Measurements from ENCODE around the gene HYAL2. TPM values are rescaled to one million over a fixed set of nuclear protein-coding genes. Genes with fewer than 3 reads are reported as not detected.

The HYAL2 gene
- total and polyA plus RNA-seq, 9 donors: 10.9 to 81.6 (median 41.2) TPM

DNA sequence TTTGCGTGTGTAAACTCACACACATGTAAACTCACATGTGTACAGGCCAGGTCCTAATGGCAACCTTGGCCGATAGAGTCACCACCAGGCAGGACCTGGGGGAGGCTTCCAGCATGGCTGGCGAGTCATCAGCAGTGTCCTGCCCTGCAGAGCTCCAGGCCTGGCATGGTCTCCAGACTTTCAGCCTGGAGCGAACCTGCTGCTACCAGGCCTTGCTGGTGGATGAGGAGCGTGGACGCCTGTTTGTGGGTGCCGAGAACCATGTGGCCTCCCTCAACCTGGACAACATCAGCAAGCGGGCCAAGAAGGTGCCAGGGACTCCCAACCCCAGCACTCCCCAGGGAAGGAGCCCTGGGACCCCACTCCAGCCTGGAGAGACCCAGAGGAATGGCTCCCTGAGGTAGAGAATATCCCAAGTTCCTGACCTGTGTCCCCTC, 52.5 kb downstream of the HYAL2 start:
- H3K27me3 ChIP-seq: no peaks in the 10 kb centered on the region
- no peaks in the 10 kb centered on the region for H3K9me3 ChIP-seq
- DNase-seq: peak in 3 of 5 donors; percentile 41 to 48 (median 41)
- WGBS, 3 donors: 76 to 86% (median 79%) methylated on average over 8 of the region's 8 CpGs
- TF ChIP-seq POLR2A (IDR thresholded peaks at IDR 0.05) (no peak), EP300 (IDR thresholded peaks at IDR 0.05) (no peak)
- TF ChIP-seq, protein P1, sequence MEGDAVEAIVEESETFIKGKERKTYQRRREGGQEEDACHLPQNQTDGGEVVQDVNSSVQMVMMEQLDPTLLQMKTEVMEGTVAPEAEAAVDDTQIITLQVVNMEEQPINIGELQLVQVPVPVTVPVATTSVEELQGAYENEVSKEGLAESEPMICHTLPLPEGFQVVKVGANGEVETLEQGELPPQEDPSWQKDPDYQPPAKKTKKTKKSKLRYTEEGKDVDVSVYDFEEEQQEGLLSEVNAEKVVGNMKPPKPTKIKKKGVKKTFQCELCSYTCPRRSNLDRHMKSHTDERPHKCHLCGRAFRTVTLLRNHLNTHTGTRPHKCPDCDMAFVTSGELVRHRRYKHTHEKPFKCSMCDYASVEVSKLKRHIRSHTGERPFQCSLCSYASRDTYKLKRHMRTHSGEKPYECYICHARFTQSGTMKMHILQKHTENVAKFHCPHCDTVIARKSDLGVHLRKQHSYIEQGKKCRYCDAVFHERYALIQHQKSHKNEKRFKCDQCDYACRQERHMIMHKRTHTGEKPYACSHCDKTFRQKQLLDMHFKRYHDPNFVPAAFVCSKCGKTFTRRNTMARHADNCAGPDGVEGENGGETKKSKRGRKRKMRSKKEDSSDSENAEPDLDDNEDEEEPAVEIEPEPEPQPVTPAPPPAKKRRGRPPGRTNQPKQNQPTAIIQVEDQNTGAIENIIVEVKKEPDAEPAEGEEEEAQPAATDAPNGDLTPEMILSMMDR (IDR thresholded peaks at IDR 0.05): no peak
- peaks cover 42% of the 10 kb centered on the region for H3K4me1 ChIP-seq (ENCODE audit: insufficient read depth)
- no peaks in the 10 kb centered on the region for H3K36me3 ChIP-seq
- H3K27ac ChIP-seq: peak overlapping the region; percentile 83 to 99
- peak overlapping the region; percentile 24 for H3K4me3 ChIP-seq
- intact Hi-C loops (cut with DNase I): loop anchor here (2.0 to 10.0 kb wide), 6 partner anchors 43 to 155 kb away; partner anchors contain the start of genes GNAT1 (in 4 of the 4), HYAL2 (in 1 of the 4) and TUSC2 (in 1 of the 4)

DNA sequence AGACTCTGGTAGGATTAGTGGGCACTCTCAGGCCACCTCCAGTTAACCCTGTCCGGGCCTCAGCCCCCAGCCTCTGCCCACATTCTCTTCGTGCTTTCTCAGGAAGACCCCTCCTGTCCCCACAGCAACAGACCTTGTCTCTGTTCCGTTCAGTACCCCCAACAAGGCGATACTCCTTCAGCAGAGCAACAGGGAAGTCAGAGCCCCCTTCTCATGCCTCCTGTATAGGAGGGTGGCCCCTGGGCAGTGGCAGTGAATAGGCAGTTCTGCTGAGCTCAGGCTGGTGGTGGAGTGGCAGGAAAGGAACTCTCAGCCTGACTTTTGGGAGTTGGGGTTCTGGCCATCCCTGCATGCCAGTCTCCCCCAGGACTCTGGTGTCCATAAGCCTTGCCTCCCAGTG, 53.1 kb downstream of the HYAL2 start:
- WGBS, 3 donors: 47 to 49% (median 48%) methylated on average over 4 of the region's 4 CpGs
- no peak for TF ChIP-seq POLR2A (IDR thresholded peaks at IDR 0.05)
- TF ChIP-seq, protein P1 (IDR thresholded peaks at IDR 0.05): no peak
- no peak for TF ChIP-seq EP300 (IDR thresholded peaks at IDR 0.05)
- Histone ChIP-seq H3K27me3 (no peaks in the 10 kb centered on the region), H3K4me1 (ENCODE audit: insufficient read depth) (peaks cover 44% of the 10 kb centered on the region), H3K27ac (peak overlapping the region; percentile 83 to 99), H3K36me3 (no peaks in the 10 kb centered on the region), H3K4me3 (peak overlapping the region; percentile 24), H3K9me3 (no peaks in the 10 kb centered on the region)
- peak in 1 of 5 donors; percentile 29 for DNase-seq
- intact Hi-C loops (cut with DNase I): loop anchor here in 1 of 4 donors (10.0 kb wide), 1 partner anchor 55 kb away; the partner anchor contains the start of genes HYAL2 and TUSC2

DNA sequence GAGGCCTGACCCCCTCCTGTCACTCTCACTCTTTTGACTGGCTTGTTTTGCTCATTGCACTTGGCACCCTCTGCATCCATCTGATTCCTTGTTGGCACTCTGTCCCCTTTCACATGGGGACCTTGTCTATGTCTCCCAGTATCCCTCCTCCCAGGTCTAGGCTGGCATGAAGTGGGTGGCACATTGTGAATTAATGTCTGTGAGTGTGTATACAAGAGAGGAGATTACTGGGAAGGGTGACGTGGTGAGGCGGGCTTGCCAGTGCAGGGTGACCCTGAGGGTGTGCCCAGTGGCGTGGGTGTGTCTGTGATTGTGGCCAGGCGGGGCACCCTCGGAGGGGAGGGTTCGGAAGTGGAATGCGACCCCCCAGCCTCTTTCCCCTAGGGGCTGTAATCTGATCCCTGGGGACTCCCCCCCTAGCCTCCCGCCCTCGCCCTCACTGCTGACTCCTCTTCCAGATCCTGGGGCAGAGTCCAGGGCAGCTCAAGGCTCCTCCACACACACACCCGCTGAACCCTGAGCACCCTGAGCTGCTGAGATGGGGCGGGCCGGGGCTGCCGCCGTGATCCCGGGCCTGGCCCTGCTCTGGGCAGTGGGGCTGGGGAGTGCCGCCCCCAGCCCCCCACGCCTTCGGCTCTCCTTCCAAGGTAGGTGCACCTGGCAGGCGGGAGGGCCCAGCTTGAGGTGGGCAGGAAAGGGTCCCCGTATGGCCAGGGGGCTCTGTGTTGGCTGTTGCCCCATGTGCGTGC, 53.7 kb downstream of the HYAL2 start, which contains the start of gene SEMA3B:
Gene SEMA3B, plus strand, starts transcription at position 445 of the 749 bp plus-strand sequence. Its CDS starts 94 bp downstream, at position 539.
- Histone ChIP-seq H3K4me1 (ENCODE audit: insufficient read depth) (peaks cover 44% of the 10 kb centered on the region), H3K27me3 (no peaks in the 10 kb centered on the region), H3K27ac (peak within 1 kb of the TSS; percentile 83 to 99), H3K4me3 (peak within 1 kb of the TSS; percentile 42), H3K36me3 (no peaks in the 10 kb centered on the region), H3K9me3 (no peaks in the 10 kb centered on the region)
- DNase-seq: peak; percentile 62 to 76 (median 74)
- WGBS, 3 donors: 6 to 18% (median 16%) methylated on average over 16 to 21 of the region's 21 CpGs
- intact Hi-C loops (cut with DNase I): loop anchor here in 1 of 4 donors (10.0 kb wide), 1 partner anchor 56 kb away; the partner anchor contains the start of genes HYAL2 and TUSC2
- TF ChIP-seq, protein P1 (IDR thresholded peaks at IDR 0.05): no peak
- TF ChIP-seq POLR2A (IDR thresholded peaks at IDR 0.05) (no peak), EP300 (IDR thresholded peaks at IDR 0.05) (no peak)

DNA sequence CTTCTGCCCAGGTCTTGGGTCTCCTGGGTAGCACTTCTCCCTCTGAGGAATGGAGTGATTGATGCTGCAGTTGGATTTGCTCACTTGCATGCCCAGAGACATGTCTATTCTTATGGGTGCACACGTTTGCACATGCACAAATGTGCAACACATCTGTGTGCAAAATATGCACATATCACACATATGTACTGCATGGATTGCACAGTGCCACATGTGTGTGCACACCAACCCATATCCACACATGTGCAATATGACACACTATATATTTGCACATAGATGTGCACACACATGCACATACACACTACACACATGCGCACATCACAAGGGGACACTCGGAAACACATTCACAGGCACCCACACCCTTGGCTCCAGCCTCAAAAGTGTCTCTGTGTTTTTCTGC, 54.3 kb downstream of the HYAL2 start:
- WGBS, 3 donors: 27 to 34% (median 34%) methylated on average over 3 of the region's 3 CpGs
- Histone ChIP-seq H3K9me3 (no peaks in the 10 kb centered on the region), H3K4me3 (peak overlapping the region; percentile 24), H3K27ac (peak overlapping the region in 1 of 2 donors; percentile 99), H3K4me1 (ENCODE audit: insufficient read depth) (peaks cover 47% of the 10 kb centered on the region), H3K36me3 (no peaks in the 10 kb centered on the region), H3K27me3 (no peaks in the 10 kb centered on the region)
- TF ChIP-seq POLR2A (IDR thresholded peaks at IDR 0.05) (no peak), EP300 (IDR thresholded peaks at IDR 0.05) (no peak)
- TF ChIP-seq, protein P1 (IDR thresholded peaks at IDR 0.05): no peak
- intact Hi-C loops (cut with DNase I): loop anchor here in 1 of 4 donors (10.0 kb wide), 1 partner anchor 57 kb away; the partner anchor contains the start of genes HYAL2 and TUSC2
- no peak for DNase-seq

Other genes starting within 250 kb of the HYAL2 start
- 100 to 1,000 TPM; 146 to 202 (median 165) TPM for gene RBM5, start 233.8 kb downstream of the HYAL2 start, total RNA-seq
- 100 to 1,000 TPM; 123 to 207 TPM for gene RBM5, start 233.8 kb downstream of the HYAL2 start, polyA plus RNA-seq
- gene SEMA3F, start 167.4 kb downstream of the HYAL2 start, total RNA-seq: 10 to 100 TPM in 2 of 7 donors, 1 to 10 TPM in 5; 1.9 to 31.5 (median 7.2) TPM
- gene SEMA3F, start 167.4 kb downstream of the HYAL2 start, polyA plus RNA-seq: 1 to 10 TPM; 3.5 to 8.3 TPM
- not detected for gene GNAT1, start 131.1 kb downstream of the HYAL2 start, total RNA-seq
- not detected for gene GNAT1, start 131.1 kb downstream of the HYAL2 start, polyA plus RNA-seq
- gene SLC38A3, start 117.5 kb downstream of the HYAL2 start, total RNA-seq: 10 to 100 TPM in 2 of 7 donors, 1 to 10 TPM in 5; 3.0 to 10.9 (median 8.3) TPM
- gene SLC38A3, start 117.5 kb downstream of the HYAL2 start, polyA plus RNA-seq: 1 to 10 TPM; 1.6 to 6.6 TPM
- gene GNAI2, start 86.5 kb downstream of the HYAL2 start, total RNA-seq: 100 to 1,000 TPM in 6 of 7 donors, 10 to 100 TPM in 1; 72.3 to 259 (median 212) TPM
- 100 to 1,000 TPM; 189 to 309 TPM for gene GNAI2, start 86.5 kb downstream of the HYAL2 start, polyA plus RNA-seq
- gene SEMA3B, start 53.6 kb downstream of the HYAL2 start, total RNA-seq: 100 to 1,000 TPM in 1 of 7 donors, 10 to 100 TPM in 6; 18.4 to 224 (median 51.9) TPM
- gene SEMA3B, start 53.6 kb downstream of the HYAL2 start, polyA plus RNA-seq: 10 to 100 TPM in 1 of 2 donors, 1 to 10 TPM in 1; 5.0 to 30.9 TPM
- 1 to 10 TPM in 2 of 7 donors, under 1 TPM in 3, not detected in 2; 0.42 to 1.4 (median 0.76) TPM for gene LSMEM2, start 43.7 kb downstream of the HYAL2 start, total RNA-seq
- gene LSMEM2, start 43.7 kb downstream of the HYAL2 start, polyA plus RNA-seq: 1 to 10 TPM in 1 of 2 donors, under 1 TPM in 1; 0.60 to 1.0 TPM
- gene IFRD2, start 30.3 kb downstream of the HYAL2 start, total RNA-seq: 10 to 100 TPM; 31.8 to 76.9 (median 56.4) TPM
- 10 to 100 TPM; 14.5 to 32.8 TPM for gene IFRD2, start 30.3 kb downstream of the HYAL2 start, polyA plus RNA-seq
- 1 to 10 TPM in 6 of 7 donors, under 1 TPM in 1; 0.58 to 4.3 (median 2.0) TPM for gene HYAL3, start 23.3 kb downstream of the HYAL2 start, total RNA-seq
- 1 to 10 TPM; 1.5 to 1.9 TPM for gene HYAL3, start 23.3 kb downstream of the HYAL2 start, polyA plus RNA-seq
- gene NAA80, start 23.3 kb downstream of the HYAL2 start, total RNA-seq: 10 to 100 TPM in 6 of 7 donors, 1 to 10 TPM in 1; 9.7 to 15.7 (median 13.0) TPM
- 10 to 100 TPM in 1 of 2 donors, 1 to 10 TPM in 1; 2.6 to 11.2 TPM for gene NAA80, start 23.3 kb downstream of the HYAL2 start, polyA plus RNA-seq
- gene HYAL1, start 19.2 kb downstream of the HYAL2 start, total RNA-seq: 1 to 10 TPM; 1.8 to 9.3 (median 3.3) TPM
- 1 to 10 TPM; 3.6 to 4.4 TPM for gene HYAL1, start 19.2 kb downstream of the HYAL2 start, polyA plus RNA-seq
- gene TUSC2, start 5.5 kb upstream of the HYAL2 start, total RNA-seq: 10 to 100 TPM; 19.4 to 26.4 (median 21.3) TPM
- 10 to 100 TPM; 21.0 to 24.0 TPM for gene TUSC2, start 5.5 kb upstream of the HYAL2 start, polyA plus RNA-seq
- 10 to 100 TPM; 16.2 to 32.6 (median 25.5) TPM for gene RASSF1, start 18.1 kb upstream of the HYAL2 start, total RNA-seq
- 10 to 100 TPM; 12.5 to 27.4 TPM for gene RASSF1, start 18.1 kb upstream of the HYAL2 start, polyA plus RNA-seq
- gene ZMYND10, start 23.0 kb upstream of the HYAL2 start, total RNA-seq: 10 to 100 TPM in 2 of 7 donors, 1 to 10 TPM in 5; 1.0 to 75.1 (median 3.4) TPM
- under 1 TPM; 0.50 to 0.81 TPM for gene ZMYND10, start 23.0 kb upstream of the HYAL2 start, polyA plus RNA-seq
- 10 to 100 TPM; 19.4 to 26.3 (median 22.4) TPM for gene NPRL2, start 28.0 kb upstream of the HYAL2 start, total RNA-seq
- 10 to 100 TPM; 21.8 to 21.9 TPM for gene NPRL2, start 28.0 kb upstream of the HYAL2 start, polyA plus RNA-seq
- 10 to 100 TPM in 3 of 7 donors, 1 to 10 TPM in 4; 8.0 to 17.1 (median 9.6) TPM for gene CYB561D2, start 28.1 kb upstream of the HYAL2 start, total RNA-seq
- 10 to 100 TPM in 1 of 2 donors, 1 to 10 TPM in 1; 4.5 to 10.8 TPM for gene CYB561D2, start 28.1 kb upstream of the HYAL2 start, polyA plus RNA-seq
- gene TMEM115, start 36.8 kb upstream of the HYAL2 start, total RNA-seq: 10 to 100 TPM; 32.3 to 58.4 (median 36.9) TPM
- gene TMEM115, start 36.8 kb upstream of the HYAL2 start, polyA plus RNA-seq: 10 to 100 TPM in 1 of 2 donors, 1 to 10 TPM in 1; 8.5 to 40.2 TPM
- 1 to 10 TPM in 6 of 7 donors, under 1 TPM in 1; 0.95 to 8.6 (median 4.2) TPM for gene CACNA2D2, start 180.9 kb upstream of the HYAL2 start, total RNA-seq
- 1 to 10 TPM; 1.8 to 2.8 TPM for gene CACNA2D2, start 180.9 kb upstream of the HYAL2 start, polyA plus RNA-seq
- gene C3orf18, start 245.0 kb upstream of the HYAL2 start, total RNA-seq: 10 to 100 TPM; 10.7 to 24.1 (median 17.7) TPM
- gene C3orf18, start 245.0 kb upstream of the HYAL2 start, polyA plus RNA-seq: 10 to 100 TPM; 13.0 to 17.5 TPM
- gene HEMK1, start 246.8 kb upstream of the HYAL2 start, total RNA-seq: 10 to 100 TPM in 5 of 7 donors, 1 to 10 TPM in 2; 6.8 to 35.3 (median 24.7) TPM
- 10 to 100 TPM in 1 of 2 donors, 1 to 10 TPM in 1; 7.7 to 17.3 TPM for gene HEMK1, start 246.8 kb upstream of the HYAL2 start, polyA plus RNA-seq

Data from ovary (tissue), 9 donors.